HG02798 (cell line): Measurements from ENCODE around the gene LRRC37A2.
"Not testable (repeated sequence)": the region's sequence is repeated elsewhere in the genome, so short reads cannot be mapped to it uniquely, and the experiment has no call there.

ENCODE experiments used
- ATAC-seq: cut with Tn5 transposase; IDR thresholded peaks from one replicate; pipeline ENCODE4 v1.9.1; 2021; ENCODE audit warnings: mild to moderate bottlenecking; ENCODE audit not compliant: unreplicated experiment, poor library complexity

Gene LRRC37A2

GRCh38 chr17:46512168-46512567, at the start of gene LRRC37A2:
Gene LRRC37A2, plus strand, starts transcription at chr17:46512468. Its CDS starts 245 bp downstream, at chr17:46512713.
- not testable (repeated sequence) for ATAC-seq

DNA sequence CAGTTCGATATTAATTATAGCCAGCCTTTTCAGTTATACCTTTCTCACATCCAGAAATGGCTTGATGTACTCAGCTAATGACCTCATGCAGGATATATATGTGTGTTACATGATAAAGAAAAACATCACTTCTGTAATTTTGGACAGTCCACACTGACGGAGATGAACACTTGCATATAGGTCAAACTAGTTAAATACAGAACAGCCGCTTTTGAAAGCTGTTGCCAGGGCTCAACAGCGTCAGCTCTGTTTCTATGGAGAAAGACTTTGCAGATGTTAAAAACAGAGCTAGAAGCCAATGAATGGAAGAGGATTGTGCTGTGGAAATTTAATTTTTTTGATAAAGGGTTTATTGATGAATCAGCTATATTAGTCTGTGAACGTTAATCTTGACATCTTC, 44.6 kb upstream of the LRRC37A2 start:
- ATAC-seq = not testable (repeated sequence)

DNA sequence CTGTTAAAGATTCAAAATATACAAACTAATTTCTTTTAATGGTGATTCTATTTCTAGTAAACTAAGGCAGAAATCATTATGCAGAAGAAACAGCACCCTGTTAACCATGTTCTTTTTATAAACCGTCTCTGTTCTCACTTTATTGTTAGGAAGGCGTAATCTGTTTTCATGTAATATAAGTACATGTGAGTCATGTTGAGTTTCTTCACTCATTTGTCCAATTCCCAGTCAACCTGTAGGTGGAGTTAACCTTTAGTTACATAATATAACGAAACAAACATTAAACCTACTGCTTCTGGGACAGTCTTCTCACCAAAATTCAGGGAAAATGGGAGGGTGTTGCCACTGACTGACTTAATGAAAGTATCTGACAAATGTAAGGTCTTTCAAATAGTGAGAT, 37.8 kb upstream of the LRRC37A2 start:
- not testable (repeated sequence) for ATAC-seq

- not testable (repeated sequence) for ATAC-seq
Measured at GRCh38 chr17:46475583-46475982, 36.7 kb upstream of the LRRC37A2 start.

DNA sequence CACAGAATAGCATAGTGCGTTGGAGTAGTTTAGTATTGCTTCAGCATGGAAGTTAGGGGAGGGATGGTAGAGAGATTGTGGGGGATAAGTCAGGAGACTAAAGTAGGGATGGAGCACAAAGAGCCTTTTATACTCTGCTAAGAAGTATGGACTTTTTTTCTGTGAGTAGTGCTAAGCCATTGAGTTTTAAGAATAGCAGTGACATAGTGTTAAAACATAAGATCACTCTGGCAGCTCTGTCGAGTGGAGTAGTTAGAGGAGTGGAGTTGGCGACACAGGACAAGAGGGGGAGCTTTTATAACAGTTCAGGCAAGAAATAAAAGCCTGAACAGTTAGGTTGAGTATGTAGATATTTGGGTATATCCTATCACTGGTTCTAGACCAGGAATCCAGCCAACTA, 33.4 kb upstream of the LRRC37A2 start:
- not testable (repeated sequence) for ATAC-seq

DNA sequence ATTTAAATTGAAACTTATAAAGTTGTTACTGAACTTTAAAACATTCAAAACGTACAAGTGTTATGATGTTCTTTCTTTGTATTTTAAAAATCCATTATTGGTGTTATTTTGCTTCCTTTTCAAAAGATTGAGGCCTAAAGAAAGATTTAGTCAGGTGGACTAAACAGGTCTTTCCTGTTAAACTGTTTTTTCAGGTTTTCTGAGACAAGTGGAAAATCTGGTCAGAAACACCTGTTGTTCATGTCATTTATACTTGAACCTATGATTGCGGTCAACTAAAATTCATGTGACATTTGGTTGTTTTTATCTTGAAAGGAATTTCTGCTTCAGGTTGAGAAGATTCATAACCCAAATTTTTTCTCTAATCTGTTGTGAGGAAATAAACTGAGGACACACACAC, 31.0 kb upstream of the LRRC37A2 start:
- ATAC-seq = not testable (repeated sequence)

- not testable (repeated sequence) for ATAC-seq
Measured at GRCh38 chr17:46492021-46492420, 20.2 kb upstream of the LRRC37A2 start.

DNA sequence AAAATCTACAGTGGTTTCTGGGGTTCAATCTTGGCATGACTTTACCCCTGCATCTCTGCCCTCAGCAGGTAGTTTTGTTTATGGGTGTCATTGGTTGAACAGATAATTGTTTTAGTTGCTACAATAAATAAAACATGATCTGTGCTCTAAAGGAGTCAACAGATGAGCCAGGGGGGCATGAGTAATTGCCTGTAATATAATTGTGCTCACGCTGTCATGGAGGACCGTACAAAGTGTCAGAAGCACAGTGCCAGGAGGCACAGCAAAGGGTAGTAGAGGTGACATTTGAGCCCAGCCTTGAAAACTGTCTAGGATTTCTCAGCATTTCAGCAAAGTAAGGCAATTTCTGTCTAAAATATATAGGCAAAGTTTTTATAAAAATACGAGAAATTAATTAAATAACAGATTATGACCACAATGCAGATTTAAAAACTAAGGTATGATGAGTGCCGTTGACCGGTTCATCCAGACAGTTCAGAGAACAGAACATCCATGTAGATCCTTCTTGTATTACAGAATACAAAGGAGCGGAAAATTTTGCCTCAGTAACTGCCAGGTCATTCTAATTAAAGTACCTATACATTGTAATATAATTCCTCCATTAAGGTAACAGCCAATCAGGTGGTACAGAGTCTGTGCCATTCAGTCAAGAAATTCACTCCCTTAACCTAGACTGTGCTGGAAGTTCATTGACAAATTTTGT, 12.7 kb upstream of the LRRC37A2 start:
- ATAC-seq = not testable (repeated sequence)

DNA sequence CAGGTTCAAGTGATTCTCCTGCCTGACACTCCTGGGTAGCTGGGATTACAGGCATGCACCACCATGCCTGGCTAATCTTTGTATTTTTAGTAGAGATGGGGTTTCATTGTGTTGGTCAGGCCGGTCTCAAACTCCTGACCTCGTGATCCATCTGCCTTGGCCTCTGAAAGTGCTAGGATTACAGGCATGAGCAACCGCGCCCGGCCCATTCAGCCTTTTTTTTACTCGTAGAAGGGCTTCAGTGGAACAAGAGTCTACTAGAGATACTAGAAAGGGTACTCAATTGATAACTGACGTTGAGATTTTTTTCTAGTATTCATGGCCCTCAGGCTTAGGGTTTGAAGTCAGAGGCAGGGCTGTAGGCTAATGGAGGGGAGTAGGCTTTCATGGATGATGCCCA, 6.4 kb upstream of the LRRC37A2 start:
- ATAC-seq = not testable (repeated sequence)

DNA sequence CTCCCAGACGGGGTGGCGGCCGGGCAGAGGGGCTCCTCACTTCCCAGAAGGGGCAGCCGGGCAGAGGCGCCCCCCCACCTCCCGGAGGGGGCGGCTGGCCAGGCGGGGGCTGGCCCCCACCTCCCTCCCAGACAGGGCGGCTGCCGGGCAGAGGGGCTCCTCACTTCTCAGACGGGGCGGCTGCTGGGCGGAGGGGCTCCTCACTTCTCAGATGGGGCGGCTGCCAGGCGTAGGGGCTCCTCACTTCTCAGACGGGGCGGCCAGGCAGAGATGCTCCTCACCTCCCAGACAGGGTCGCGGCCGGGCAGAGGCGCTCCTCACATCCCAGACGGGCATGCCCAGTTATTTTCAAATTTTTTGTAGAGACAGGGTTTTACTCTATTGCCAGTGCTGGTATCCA, 22.4 kb downstream of the LRRC37A2 start:
- ATAC-seq = not testable (repeated sequence)

- not testable (repeated sequence) for ATAC-seq
Measured at GRCh38 chr17:46548607-46549006, 36.3 kb downstream of the LRRC37A2 start.

- not testable (repeated sequence) for ATAC-seq
Measured at GRCh38 chr17:46559155-46559554, 46.9 kb downstream of the LRRC37A2 start.

GRCh38 chr17:46560048-46560447, 47.8 kb downstream of the LRRC37A2 start:
- ATAC-seq = not testable (repeated sequence)

GRCh38 chr17:46566284-46566683, 54.0 kb downstream of the LRRC37A2 start:
- peak; percentile 36 for ATAC-seq

DNA sequence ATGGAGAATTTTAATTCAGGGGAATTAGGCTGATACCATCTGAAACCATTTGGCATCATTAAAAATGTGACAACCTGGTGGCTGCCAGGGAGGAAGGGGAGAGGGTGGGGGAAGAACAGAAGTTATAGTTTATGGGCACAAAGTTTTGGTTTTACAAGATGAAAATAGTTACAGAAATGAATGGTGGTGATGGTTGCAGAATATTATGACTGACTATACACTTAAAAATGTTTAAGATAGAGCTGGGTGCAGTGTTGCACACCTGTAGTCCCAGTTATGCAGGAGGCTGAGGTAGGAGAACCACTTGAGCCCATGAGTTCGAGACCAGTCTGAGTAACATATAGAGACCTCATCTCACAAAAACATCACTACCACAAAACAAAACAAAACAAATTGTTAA, 54.7 kb downstream of the LRRC37A2 start:
- ATAC-seq = not testable (repeated sequence)

DNA sequence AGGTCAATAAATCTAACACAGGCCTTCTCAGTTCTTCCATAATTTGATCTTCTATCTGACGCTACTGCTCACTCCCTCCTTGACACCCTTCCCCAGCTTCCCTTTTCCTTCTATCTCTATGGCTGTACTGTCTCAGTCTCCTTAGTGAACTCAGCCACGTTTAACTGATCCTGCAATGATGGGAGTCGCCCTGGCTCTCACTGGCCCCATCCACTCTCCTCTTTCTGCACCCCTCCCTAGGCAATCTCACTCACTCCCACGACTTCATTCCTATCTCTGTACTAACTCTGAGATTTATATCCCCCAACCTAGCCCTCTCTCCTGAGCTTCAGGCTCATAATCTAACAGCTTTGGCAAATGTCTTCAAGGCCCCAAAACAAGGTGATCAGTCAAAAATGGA, 59.5 kb downstream of the LRRC37A2 start:
- not testable (repeated sequence) for ATAC-seq

GRCh38 chr17:46579083-46580075, 67.1 kb downstream of the LRRC37A2 start, which contains the start of gene ARL17A:
Gene ARL17A, minus strand, starts transcription at chr17:46579691. Its CDS starts 3,369 bp downstream, at chr17:46576322.
- peak; percentile 97 for ATAC-seq

GRCh38 chr17:46580082-46580481, 67.8 kb downstream of the LRRC37A2 start:
- not testable (repeated sequence) for ATAC-seq

DNA sequence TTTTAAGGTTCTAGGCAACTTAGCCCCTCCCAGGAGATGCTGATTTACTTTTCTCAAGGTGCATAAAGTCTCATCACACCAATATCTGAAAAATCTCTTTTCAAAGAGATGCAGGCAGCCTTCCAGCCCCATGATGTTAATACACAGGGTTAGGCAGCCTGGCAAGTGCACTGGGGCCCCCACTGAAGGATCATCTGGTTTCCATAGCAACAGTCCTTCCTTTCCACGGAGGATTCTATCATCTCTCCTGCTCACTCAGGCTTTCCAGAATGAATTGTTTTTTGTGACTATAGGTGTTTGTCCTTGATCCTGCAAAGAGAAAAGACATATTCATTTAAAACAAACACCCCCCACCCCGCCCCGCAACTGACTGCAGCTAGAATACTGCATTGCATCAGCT, 73.2 kb downstream of the LRRC37A2 start:
- not testable (repeated sequence) for ATAC-seq

DNA sequence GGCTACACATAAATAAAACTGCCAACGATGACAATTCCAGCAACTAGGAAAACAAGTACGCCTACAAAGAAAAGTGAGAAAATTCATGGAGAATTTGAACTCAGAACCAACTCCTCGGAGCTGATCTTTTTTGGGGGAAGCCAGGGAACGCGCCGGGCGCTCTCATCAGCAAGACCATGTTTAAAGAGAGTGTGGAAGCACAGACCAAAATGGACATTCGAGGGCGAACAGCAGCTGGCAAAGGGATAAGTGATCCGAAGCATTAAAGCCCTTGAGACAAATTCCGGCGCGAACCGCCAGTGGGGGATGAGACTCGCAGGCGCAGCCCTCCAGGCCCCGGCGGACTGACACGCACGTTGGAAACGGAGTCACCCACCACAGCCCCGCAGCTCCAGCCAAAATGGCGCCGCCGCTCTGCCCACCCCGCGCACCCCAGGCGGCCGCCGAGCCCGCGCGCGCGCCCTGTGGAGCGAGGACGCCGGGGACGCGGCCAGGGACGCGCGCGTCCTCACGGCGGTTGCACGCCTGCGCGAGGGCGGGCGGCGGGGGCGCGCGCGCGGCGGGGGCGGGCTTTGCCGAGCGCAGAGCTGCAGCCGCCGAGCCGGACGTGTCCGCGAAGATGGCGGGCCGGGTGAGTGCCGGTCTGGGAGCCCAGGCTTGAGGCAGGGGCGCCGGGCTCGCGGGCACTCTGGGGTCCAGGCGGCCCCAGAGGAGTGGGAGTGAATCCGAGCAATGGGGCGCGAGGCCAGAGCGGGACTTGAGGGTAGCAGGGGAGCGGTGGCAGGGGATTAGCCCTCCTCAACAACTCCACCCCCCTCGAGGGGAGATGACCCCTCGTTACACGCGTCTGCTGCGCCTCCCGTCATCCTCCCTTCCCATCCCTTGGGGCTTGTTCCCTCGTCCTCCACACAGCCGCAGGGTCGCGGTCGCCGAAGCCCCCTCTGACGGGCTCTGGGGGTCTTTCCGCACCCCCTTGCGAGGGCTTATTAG, 78.2 kb downstream of the LRRC37A2 start, which contains the start of gene NSF:
TSS of gene NSF (plus strand) at position 513 of the 990 bp plus-strand sequence. CDS start at position 620, 107 bp downstream.
- peak; percentile 89 for ATAC-seq
